GM20431 (cell line): ENCODE measurements around the gene TMEM18.
"Not testable (repeated sequence)": the region's sequence is repeated elsewhere in the genome, so short reads cannot be mapped to it uniquely, and the experiment has no call there.

ENCODE experiments used
- in situ Hi-C: fragments of 300-500 bp; cut with MseI, MboI; formaldehyde crosslinking; loops from one replicate; pipeline ENCODE4 v1.15.0; 2020; ENCODE audit warnings: low sequenced_read_pairs; ENCODE audit not compliant: unreplicated experiment

Gene TMEM18

DNA sequence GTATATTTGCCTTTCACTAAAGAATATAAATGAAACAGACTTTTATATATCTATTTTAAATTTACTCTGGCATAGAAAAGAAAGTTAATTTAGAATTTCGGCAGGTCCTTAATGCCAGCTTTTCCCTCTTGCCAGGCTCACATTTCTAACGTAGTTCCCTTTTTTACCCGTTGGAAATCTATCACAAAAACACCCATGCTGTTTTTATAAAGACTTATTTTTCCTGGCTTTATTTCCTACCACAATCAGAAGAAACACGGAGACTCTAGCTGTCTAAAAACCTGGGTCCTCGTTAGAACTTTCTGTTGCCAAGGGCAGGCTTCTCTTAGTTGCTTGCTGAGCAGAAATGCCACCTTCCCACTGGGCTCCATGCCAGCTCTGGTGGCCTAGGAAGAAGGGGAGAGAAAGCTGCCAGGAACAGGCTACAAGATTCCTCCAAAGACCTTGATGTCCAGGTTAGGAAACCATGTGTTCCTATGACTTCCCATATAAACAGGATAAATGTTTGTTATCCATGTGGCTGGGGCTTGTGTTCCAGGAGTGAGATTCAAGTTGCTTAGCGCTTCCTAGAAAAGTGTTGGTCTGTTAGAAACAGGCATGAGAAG is 17.8 kb upstream of the TMEM18 start:
- in situ Hi-C loops = no loop called here

DNA sequence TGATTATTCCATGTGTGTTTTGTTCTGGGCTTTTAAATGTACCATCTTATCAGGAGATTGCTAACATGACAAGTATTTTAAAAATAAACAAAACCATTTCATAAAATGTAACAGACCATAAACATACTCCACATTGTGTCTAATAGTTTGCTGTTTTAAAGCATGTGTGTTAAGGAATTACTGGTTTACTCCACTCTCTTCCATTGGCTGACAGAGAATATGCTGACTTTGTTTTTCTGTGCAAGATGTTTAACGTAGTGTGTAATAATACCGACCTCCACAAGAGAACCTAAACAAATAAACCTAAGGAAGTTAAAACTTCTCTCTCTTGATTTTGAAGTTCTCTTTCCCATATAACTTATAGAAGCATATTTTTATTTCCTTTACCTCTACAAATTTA is 17.0 kb upstream of the TMEM18 start:
- in situ Hi-C loops = no loop called here

DNA sequence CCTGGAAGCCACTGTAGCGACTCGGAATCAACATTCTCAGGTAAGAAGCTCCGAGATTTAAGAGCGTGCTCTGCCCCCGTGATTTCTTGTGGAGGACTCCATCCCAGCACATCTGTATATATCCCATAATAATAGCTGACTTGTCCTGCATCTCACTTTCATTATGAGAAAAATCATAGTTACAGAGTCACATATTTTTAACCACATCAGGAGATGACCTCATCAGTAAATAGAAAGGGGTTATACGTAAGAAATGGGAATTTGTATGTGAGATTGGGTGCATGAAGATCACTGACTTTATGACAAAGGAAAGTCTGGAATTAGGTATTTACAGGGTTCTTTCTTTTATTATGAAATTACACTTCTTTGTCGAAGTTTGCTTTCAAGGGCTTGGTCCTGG is 16.4 kb upstream of the TMEM18 start:
- in situ Hi-C loops = no loop called here

DNA sequence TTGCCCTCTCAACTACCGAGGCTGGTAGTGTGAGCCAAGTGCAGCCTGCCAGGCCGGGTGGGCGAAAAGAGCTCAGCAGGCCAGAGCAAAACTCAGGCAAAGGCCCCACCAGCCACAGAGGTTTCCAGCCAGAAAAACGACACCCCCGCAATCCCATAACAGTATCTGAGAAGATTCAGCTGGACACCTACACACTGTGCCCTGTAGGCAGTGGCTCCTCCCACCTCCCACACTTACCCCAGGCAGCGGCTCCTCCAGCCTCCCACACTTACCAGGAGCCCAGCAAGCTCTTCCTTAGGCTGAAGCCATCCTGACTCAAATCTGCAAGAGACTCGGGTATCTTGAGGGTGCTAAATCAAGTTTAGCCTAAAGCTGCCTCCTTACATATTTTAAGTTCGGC is 15.6 kb upstream of the TMEM18 start:
- in situ Hi-C loops = no loop called here

DNA sequence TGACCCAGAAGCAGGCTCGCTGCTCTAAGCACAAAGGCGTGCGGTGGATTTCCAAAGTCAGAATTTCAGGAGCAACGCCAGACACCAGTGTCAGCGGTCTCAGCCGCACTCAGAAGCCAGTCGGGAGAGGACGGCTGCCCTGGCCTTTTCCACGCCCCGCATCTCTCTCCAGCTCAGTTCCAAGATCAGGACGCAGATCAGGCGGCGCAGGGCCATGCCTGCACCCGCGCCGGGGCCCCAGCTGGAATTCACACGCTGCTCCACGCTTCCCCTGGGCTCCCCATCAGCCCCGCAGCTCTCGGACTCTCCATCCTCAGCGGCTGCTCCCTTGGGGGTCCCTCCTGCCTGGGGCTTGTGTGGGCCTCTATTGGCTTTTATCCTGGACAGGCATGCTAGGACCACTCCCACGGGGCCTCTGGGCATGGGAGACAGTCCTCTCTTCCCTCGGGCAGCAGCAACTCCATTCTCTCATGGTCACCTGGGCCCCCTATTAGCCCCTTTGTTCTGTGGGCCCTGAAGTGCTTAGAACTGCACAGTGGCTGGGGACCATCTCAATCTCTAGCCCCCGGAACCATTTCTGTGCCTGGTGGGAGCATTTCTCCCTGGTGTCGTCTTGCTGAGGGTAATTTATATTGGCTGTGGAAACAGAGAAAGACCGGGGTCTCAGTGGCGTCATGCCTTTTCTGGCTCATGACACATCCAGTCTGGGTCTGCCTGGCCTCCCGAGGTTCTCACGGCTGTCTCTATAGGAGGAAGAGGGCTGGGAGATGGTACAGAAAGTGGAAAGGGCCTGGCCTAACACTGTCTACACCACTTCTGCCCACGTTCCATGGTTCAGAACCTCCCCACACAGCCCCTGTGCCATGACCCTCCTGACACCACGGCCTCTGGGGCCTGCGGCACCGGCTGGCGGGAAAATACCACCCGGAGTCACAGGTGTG is 14.9 kb upstream of the TMEM18 start:
- in situ Hi-C loops = no loop called here

DNA sequence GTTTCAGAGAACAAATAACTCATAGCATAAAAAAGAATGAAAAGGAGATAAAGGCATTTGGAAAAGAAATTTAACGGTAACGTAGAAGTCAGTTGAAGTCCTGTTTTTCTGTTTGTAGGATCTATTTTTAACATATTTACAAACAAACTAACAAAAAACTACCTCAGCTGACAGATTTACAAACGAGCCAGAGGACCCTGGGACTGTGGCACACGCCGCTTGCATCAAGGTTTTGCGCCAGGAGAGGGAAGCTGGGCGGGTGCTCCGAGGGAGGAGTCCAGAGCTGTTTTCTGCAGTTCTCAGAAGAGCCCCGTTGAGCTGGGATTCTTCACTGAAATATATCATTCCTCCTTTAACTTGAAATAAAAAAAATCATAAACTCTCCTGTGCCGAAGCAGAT is 13.6 kb upstream of the TMEM18 start:
- in situ Hi-C loops = no loop called here

DNA sequence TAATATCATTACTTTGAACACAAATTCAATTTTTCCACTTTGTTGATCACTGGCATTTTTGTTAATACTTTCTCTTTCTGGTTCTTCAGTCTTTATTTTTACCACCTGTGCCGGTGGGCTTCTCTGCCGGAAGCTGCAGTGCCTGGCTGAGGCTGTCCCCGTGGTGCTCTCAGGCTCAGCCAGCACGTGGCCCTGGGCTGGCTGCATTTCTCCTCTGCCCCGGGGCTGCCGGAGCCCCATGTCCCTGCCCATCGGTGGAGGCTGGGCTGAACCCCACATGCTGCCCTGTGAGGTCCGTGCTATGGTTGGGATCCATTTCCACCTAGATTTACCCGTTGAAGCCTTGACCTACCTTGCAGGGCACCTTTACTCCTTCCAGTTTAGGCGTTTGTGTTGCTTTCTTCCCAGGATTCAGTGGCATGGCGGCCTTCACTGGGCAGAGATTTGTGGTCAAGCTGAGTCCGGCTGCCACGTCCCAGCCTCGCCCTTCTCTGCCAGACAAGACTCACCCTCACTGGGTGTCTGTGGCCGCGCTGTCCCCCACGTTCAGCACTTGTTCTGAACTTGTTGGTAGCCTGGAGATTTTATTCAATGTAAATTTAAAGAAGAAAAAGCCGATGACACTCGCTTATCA is 12.8 kb upstream of the TMEM18 start:
- in situ Hi-C loops = no loop called here

DNA sequence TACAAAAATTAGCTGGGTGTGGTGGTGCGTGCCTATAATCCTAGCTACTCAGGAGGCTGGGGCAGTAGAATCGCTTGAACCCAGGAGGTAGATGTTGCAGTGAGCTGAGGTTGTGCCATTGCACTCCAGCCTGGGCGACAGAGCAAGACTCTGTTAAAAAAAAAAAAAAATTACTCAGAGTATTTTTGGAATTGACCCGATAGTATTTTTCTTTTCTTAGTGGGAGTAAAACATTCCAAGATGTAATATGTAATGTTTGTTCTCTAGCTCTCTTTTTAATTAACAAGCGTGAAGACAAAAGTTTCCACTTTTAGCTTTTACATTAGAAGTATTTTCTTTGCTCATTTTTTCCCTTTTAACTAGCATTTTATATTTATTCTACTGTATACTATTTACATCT is 12.0 kb upstream of the TMEM18 start:
- in situ Hi-C loops = no loop called here

DNA sequence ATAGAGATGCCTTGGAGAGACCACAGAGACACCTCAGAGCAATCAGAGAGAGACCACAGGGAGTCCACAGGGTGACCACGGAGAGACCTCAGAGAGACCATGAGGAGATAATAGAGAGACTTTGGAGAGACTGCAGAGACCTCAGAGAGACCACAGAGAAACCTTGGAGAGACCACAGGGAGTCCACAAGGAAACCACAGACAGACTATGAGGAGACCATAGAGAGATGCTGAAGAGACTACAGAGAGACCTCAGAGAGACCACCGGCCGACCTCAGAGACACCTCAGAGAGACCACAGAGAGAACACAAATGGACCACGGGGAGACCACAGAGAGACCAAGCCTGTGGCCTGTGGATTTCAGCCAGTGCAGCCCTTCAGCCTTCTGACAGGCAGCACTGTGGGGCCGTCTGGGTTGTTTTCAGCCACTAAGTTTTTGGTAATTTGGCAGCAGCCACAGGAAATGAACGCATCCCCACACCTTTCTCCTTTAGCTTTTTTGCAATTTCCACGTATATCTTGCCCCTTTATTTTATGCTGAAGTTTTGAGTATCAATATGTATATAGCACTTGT is 11.4 kb upstream of the TMEM18 start:
- in situ Hi-C loops = no loop called here

DNA sequence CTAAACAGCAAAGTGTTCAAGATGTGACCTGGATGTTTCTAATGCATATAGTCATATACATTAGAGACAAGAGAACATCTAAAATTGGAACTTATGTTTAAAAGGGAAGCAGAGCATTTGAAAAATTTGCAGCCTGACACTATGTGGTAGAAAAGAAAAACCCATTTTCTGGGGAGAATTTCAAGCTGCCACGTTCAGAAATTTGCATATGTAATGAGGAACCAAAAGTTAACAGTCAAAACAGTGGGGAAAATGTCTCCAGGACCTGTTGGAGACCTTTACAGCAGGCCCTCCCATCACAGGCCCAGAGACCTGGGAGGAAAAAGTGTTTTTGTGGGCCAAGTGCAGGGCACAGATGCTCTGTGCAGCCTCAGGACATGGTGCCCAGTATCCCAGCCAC is 8.2 kb upstream of the TMEM18 start:
- in situ Hi-C loops = no loop called here

DNA sequence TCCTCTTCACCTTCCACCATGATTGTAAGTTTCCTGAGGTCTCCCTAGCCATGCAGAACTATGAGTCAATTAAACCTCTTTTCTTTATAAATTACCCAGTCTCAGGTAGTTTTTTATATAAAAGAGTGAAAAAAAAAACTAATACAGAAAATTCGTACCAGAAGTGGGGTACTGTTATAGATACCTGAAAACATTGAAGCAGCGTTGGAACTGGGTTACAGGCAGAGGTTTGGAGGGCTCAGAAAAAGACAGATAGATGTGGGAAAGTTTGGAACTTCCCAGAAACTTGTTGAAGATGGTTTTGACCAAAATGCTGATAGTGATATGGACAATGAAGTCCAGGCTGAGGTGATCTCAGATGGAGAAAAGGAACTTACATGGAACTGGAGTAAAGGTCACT is 7.7 kb upstream of the TMEM18 start:
- in situ Hi-C loops = not testable (repeated sequence)

DNA sequence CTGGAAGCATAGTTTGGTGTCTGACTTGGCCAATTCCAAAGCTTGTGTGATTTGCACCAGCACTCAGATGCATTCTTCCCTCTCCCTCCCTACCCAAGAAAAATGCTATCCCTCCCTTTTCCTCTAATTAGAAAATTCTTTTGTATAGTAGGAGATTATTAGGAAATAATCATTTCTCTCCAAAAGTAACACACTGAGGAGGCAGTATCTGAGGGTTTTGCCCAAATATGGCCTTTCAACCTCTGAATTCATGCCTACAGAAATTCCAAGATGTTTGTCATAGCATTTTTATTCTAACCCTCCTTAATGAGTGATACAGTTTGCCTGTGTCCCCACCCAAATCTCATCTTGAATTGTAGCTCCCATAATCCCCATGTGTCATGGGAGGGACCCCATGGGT is 5.0 kb upstream of the TMEM18 start:
- in situ Hi-C loops = no loop called here

DNA sequence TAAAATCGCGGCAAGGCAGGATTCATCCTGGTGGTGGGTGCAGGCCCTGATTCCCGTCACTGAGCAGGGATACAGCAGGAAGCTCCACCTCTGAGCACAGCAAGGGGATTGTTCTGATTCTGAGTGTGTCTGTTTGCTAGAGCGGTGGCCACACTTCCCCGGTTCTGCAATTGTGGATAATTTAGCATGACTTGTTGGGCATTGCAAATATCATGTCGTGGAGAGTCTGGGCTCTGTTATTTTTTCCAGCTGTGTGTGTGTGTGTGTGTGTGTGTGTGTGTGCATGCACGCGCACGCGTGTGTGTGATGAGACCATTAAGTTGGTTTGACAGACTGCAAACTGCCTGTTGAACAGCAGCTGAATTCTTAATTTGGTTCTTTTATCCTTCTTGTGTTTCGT is 4.1 kb upstream of the TMEM18 start:
- in situ Hi-C loops = no loop called here

DNA sequence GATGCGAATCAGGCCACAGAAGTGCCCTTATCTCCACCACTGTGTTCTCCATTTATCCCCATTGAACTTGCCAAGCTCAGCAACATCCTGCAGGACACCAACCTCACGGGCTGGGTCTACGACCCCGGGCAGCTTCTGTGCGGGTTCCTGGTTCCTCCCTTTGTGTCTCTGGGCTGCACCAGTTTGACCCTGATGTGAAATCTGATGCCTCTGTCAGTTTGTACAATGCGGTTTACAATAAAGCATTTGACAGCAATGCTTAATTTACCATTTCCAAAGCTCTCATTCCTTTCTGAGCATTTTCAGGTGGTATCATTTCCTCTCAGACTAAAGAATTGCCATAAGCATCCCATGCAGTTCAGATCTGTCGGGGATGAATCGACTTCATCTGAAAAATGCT is 3.3 kb upstream of the TMEM18 start:
- in situ Hi-C loops = no loop called here

DNA sequence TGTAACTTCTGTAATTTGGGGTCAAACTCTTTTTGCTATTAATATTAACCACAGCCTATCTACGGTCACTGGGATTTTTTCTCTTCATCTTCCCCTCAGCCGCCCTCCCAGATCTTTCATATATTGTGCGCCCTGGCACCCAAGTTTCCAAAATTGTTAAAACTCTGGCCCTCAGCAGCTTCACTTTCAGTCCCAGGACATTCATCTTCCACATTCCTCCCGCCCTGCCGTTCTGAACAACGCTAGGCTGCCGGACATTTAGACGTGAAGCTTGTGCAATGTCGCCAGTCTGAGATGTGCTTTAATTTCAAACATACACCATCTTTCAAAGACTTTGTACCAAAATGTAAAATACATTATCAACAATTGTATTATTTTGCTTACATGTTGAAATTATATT is 1.8 kb upstream of the TMEM18 start:
- in situ Hi-C loops = no loop called here

DNA sequence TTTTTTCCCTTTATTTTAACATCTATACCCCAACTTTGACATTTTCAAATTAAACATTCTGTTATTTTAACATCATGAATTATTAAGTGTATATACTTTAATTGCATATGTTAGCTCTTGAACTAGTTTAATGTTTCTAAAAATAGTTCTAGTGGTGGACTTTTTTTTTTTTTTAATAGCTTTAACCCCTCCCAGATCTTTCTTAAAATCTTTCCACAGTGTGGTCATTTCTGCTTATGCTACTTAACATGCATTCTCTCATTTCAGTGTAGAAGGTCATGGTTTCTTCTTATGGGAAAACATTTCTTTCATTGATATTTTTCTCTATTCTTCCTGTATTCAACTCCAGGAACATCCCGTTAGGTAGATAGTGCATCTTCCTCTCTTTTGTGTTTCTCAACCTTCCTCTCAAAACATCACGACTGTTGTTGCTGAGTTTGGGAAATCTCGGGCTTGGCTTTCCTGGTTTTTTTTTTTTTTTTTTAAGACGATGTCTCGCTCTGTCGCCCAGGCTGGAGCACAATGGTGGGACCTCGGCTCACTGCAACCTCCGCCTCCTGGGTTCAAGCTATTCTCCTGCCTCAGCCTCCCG is 849 bp upstream of the TMEM18 start:
- in situ Hi-C loops = no loop called here

DNA sequence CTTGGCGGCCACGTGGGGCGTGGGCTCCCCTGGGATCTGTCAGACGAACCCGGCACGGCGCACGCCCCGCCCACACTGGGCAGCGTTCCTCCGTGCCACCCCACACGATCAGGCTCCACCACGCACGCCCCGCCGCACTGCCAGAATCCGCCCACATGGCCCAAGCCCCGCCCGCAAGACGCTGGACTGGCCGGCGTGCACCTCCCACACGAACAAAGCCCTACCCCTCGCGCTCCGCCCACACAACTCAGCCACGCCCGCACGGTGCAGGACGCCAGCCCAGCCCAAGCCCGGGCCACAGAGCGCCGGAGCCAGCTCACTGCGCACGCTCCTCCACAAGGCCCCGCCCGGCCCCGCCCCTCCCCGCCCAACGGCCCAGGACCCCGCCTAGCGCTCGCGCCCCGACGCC is 555 bp downstream of the TMEM18 start:
- in situ Hi-C loops = no loop called here

DNA sequence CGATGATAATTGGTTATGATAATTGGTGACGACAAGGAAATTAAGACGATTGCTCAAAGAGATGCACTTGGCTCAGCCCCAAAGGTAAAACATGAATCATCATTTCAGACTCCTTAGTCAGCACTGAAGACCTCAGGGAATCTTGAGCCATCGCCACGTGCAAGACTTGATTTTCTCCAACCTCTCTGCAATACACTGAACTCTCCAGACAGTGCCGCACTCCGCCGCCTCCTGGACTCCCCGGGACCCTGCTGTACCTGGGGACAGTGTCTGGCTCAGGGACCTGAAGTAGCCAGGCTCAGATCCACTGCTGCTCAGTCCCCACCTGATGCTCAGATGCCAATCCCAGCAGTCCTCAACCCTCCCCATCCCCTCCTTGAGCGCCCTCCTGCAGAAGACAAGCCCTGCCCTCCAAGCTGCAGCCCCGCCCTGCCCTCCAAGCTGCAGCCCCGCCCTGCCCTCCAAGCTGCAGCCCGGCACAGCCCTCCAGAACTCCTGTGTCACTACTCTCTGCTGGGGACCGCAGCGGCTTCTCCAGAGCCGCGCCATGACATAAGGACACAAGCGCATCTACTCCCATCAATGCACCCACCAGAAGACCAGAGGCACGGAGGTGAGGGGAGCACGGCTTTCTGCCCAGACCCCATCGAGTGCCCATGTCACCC is 1.1 kb downstream of the TMEM18 start:
- in situ Hi-C loops = no loop called here

DNA sequence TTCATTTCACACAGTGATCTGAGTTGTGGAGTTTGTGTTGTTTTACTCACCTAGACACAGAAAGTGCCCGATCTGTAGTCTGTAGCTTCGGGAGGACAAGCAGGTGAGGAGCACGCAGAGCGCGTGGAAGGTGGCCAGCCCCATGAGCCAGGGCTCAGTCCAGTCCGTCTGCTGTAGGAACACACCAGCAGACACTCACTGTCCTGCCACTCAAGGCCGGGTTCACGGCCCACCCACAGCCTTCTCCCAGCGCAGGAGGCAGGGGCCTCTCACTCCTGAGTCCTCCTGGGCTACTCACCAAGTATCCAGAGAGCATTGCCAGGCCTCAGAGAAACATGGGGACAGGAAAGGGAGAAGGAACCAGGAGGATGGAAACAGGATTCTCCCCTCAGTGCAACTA is 1.7 kb downstream of the TMEM18 start:
- in situ Hi-C loops = no loop called here

DNA sequence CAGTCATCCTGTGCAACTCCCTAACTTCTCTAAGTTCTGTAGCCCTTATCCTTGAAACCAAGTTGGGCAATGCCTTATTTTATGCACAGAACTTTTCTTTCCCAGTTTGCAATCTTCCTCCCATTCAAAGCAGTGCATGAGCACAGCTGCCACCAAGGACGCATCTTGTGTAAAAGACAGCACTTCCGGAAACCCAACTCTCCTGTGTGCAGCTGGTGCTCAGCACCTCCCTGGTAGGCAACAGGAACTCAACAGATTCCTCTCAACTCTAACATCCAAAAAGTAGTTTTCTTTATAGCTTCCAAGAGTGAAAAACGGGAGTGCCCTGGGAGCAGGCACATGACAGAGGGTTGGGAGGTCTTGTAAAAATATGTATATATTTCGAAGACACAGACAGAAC is 2.2 kb downstream of the TMEM18 start:
- in situ Hi-C loops = no loop called here
